ENCODE results near the gene ZNF587B. TPM values are rescaled to one million over a fixed set of nuclear protein-coding genes. Genes with fewer than 3 reads are reported as not detected.
"Not testable (repeated sequence)": the region's sequence is repeated elsewhere in the genome, so short reads cannot be mapped to it uniquely, and the experiment has no call there.

ZNF587B gene
- total RNA-seq = 29.9 and 35.1 TPM in 2 replicates

- peak; percentile 73 for DNase-seq (ENCODE audit: low read depth)
Measured at GRCh38 chr19:57830071-57830602, at the start of gene ZNF587B. ZNF587B (plus strand) TSS chr19:57830299; CDS start chr19:57830529, 230 bp downstream.

GRCh38 chr19:57786286-57786685, 43.8 kb upstream of the ZNF587B start:
- no peak for DNase-seq (ENCODE audit: low read depth)

- DNase-seq (ENCODE audit: low read depth) = no peak
Measured at GRCh38 chr19:57786906-57787305, 43.2 kb upstream of the ZNF587B start.

GRCh38 chr19:57788114-57788692, 41.9 kb upstream of the ZNF587B start:
- no peak for DNase-seq (ENCODE audit: low read depth)

- DNase-seq (ENCODE audit: low read depth) = no peak
Measured at GRCh38 chr19:57789288-57789687, 40.8 kb upstream of the ZNF587B start.

- not testable (repeated sequence) for DNase-seq (ENCODE audit: low read depth)
Measured at GRCh38 chr19:57796580-57796979, 33.5 kb upstream of the ZNF587B start.

GRCh38 chr19:57800696-57801095, 29.4 kb upstream of the ZNF587B start:
- no peak for DNase-seq (ENCODE audit: low read depth)

- no peak for DNase-seq (ENCODE audit: low read depth)
Measured at GRCh38 chr19:57802269-57802668, 27.8 kb upstream of the ZNF587B start.

- DNase-seq (ENCODE audit: low read depth) = no peak
Measured at GRCh38 chr19:57803265-57803593, 26.9 kb upstream of the ZNF587B start.

- DNase-seq (ENCODE audit: low read depth) = peak; percentile 87
Measured at GRCh38 chr19:57803594-57804325, 26.3 kb upstream of the ZNF587B start.

- DNase-seq (ENCODE audit: low read depth) = no peak
Measured at GRCh38 chr19:57807541-57807940, 22.6 kb upstream of the ZNF587B start.

GRCh38 chr19:57810410-57811295, 19.4 kb upstream of the ZNF587B start:
- DNase-seq (ENCODE audit: low read depth) = not testable (repeated sequence)

- no peak for DNase-seq (ENCODE audit: low read depth)
Measured at GRCh38 chr19:57812226-57812625, 17.9 kb upstream of the ZNF587B start.

- DNase-seq (ENCODE audit: low read depth) = not testable (repeated sequence)
Measured at GRCh38 chr19:57812975-57813820, 16.9 kb upstream of the ZNF587B start.

GRCh38 chr19:57813919-57814504, 16.1 kb upstream of the ZNF587B start:
- DNase-seq (ENCODE audit: low read depth) = peak; percentile 37

- peak; percentile 92 for DNase-seq (ENCODE audit: low read depth)
Measured at GRCh38 chr19:57814505-57815246, 15.4 kb upstream of the ZNF587B start, which contains the start of gene ZNF552. ZNF552 (minus strand) TSS chr19:57814913; CDS start chr19:57814743, 170 bp downstream.

GRCh38 chr19:57815247-57816075, 14.6 kb upstream of the ZNF587B start:
- DNase-seq (ENCODE audit: low read depth) = no peak

- DNase-seq (ENCODE audit: low read depth) = no peak
Measured at GRCh38 chr19:57816652-57817051, 13.4 kb upstream of the ZNF587B start.

- DNase-seq (ENCODE audit: low read depth) = no peak
Measured at GRCh38 chr19:57817976-57818375, 12.1 kb upstream of the ZNF587B start.
